ENCODE measurements around the gene KCND3.

- TF ChIP-seq CTCF (IDR thresholded peaks at IDR 0.05) (no peak), POLR2AphosphoS5 (IDR thresholded peaks at IDR 0.05) (no peak), POLR2A (IDR thresholded peaks at IDR 0.05) (no peak), EP300 (IDR thresholded peaks at IDR 0.05; ENCODE audit: low read depth) (no peak)
These were observed 33.7 kb downstream of the KCND3 start for GRCh38 chr1:111955755-111956154.
